ENCODE data around the gene FBXL19. TPM values are rescaled to one million over a fixed set of nuclear protein-coding genes. Genes with fewer than 3 reads are reported as not detected.

Gene FBXL19
- polyA plus RNA-seq, 1 experiment: 7.6 TPM

DNA sequence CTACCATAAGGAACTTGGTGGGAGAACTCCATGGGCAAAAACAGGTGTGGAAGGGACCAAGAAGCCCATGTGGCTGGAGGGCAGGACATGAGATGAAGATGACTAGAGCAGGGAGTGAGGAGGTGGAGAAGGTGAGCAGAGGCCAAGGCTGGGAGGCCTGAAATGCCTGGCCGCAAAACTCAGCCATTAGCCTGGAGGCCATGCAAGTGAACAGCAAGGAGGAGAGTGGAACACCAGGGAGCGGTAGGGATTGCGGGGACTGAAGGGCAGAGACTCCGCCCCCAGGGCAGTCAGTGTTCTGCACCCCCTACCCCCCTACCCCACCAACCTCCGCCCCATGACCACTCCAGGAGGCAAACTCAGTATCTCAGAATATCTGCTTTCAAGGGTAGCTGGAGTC lies 46.5 kb upstream of the FBXL19 start:
- no peaks in the 10 kb centered on the region for H3K27me3 ChIP-seq (ENCODE audit: control insufficient read depth, insufficient read depth, low read length)
- peaks cover 6% of the 10 kb centered on the region for H3K36me3 ChIP-seq (ENCODE audit: control insufficient read depth, insufficient read depth, low read length)
- TF ChIP-seq, protein P1, sequence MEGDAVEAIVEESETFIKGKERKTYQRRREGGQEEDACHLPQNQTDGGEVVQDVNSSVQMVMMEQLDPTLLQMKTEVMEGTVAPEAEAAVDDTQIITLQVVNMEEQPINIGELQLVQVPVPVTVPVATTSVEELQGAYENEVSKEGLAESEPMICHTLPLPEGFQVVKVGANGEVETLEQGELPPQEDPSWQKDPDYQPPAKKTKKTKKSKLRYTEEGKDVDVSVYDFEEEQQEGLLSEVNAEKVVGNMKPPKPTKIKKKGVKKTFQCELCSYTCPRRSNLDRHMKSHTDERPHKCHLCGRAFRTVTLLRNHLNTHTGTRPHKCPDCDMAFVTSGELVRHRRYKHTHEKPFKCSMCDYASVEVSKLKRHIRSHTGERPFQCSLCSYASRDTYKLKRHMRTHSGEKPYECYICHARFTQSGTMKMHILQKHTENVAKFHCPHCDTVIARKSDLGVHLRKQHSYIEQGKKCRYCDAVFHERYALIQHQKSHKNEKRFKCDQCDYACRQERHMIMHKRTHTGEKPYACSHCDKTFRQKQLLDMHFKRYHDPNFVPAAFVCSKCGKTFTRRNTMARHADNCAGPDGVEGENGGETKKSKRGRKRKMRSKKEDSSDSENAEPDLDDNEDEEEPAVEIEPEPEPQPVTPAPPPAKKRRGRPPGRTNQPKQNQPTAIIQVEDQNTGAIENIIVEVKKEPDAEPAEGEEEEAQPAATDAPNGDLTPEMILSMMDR (IDR thresholded peaks at IDR 0.05; ENCODE audit: insufficient read depth, low read depth, low read length): no peak
- CTCF ChIA-PET: interaction anchor here (0.6 to 2.9 kb wide), 7 partner anchors 15 to 1033 kb away, joined by 3 to 12 read pairs (median 4); partner anchors contain the start of gene BCL7C
- DNase-seq (ENCODE audit: low read depth): no peak
- no peak overlapping the region for H3K4me3 ChIP-seq (ENCODE audit: low read depth, low read length)
- POLR2A ChIA-PET: interaction anchor here (0.7 kb wide), 1 partner anchor 72 kb away, joined by 8 read pairs; no protein-coding TSS in a partner anchor

DNA sequence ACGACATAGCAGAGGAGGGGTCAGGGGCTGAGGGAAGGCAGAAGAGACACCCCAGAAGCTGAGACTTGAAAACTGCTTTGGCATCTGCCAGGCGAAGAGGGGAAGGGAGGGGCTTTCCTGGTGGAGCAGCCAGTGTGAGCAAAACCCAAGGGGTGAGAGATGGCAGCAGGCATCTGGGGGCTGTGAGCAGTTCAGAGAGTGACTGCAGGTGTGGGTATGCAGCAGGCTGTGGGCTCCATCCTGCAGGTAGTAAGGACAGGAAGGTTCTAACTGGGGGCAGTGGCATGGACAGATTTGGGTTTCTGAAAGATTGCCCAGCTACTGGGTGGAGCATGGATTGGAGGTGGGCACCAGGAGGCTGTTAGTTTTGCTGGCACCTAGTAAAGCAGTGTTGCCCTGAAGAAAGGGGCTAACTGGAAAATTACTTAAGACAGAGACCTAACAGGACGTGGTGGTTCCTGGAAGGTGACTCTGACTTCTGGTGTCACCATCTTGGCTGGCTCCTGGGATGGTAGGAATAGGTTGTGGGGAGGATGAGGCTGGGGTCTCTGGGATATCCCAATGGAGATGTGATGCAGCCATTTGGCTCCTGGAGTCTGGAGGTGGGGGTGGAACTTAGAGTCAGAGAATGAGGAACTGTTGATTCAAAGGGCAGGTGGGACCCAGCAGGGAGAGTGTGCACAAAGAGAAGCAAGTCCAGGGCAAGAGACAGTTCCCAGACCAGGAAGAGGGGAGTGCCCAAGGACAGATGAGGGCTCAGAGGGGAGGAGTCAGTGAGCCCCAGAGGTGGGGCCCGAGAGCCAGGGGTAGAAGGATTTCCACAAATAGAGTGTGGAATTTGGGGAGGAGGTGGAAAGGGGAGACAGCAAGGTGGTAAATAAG lies 40.7 kb upstream of the FBXL19 start:
- TF ChIP-seq, protein P1 (IDR thresholded peaks at IDR 0.05; ENCODE audit: insufficient read depth, low read depth, low read length): no peak
- ChIA-PET CTCF (interaction anchor here (1.1 kb wide), 1 partner anchor 14 kb away, joined by 3 read pairs; the partner anchor contains the start of gene CTF1), POLR2A (no interaction called here)
- Histone ChIP-seq H3K36me3 (ENCODE audit: control insufficient read depth, insufficient read depth, low read length) (peaks cover 12% of the 10 kb centered on the region), H3K27me3 (ENCODE audit: control insufficient read depth, insufficient read depth, low read length) (no peaks in the 10 kb centered on the region), H3K4me3 (ENCODE audit: low read depth, low read length) (no peak overlapping the region)
- no peak for DNase-seq (ENCODE audit: low read depth)

DNA sequence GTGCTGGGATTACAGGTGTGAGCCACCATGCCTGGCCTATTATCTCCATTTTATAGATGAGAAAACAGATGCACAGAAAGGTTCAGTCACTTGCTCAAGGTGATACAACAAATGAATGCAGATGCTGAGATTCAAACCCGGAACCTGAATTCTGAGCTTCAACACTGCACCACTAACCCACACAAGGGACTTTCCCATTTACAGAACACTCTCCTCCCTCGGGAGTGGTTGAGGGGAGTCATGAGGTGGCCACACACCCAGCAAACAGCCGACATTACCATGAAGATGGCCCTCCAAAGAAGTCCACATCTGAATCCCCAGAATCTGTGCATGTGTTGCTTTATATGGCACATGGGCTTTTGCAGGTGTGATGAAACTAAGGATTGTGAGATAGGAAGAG lies 38.6 kb upstream of the FBXL19 start:
- Histone ChIP-seq H3K4me3 (ENCODE audit: low read depth, low read length) (no peak overlapping the region), H3K36me3 (ENCODE audit: control insufficient read depth, insufficient read depth, low read length) (peaks cover 19% of the 10 kb centered on the region), H3K27me3 (ENCODE audit: control insufficient read depth, insufficient read depth, low read length) (no peaks in the 10 kb centered on the region)
- TF ChIP-seq, protein P1 (IDR thresholded peaks at IDR 0.05; ENCODE audit: insufficient read depth, low read depth, low read length): no peak
- no peak for DNase-seq (ENCODE audit: low read depth)
- POLR2A ChIA-PET: no interaction called here
- CTCF ChIA-PET: no interaction called here

DNA sequence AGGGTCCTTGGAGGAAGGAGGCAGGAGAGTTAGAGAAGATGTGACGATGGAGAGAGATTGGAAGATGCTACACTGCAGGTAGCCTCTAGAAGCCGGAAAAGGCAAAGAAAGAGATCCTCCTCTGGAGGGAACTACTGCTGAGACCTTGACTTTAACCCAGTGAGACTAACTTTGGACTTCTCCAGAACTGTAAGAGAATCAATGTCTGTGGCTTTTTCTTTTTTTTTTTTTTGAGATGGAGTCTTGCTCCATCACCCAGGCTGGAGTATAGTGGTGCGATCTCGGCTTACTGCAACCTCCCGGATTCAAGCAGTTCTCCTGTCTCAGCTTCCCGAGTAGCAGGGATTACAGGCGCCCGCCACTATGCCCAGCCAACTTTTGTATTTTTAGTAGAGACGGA lies 38.2 kb upstream of the FBXL19 start:
- no peak overlapping the region for H3K4me3 ChIP-seq (ENCODE audit: low read depth, low read length)
- DNase-seq (ENCODE audit: low read depth): no peak
- no peaks in the 10 kb centered on the region for H3K27me3 ChIP-seq (ENCODE audit: control insufficient read depth, insufficient read depth, low read length)
- ChIA-PET CTCF (no interaction called here), POLR2A (no interaction called here)
- H3K36me3 ChIP-seq (ENCODE audit: control insufficient read depth, insufficient read depth, low read length): peaks cover 19% of the 10 kb centered on the region
- TF ChIP-seq, protein P1 (IDR thresholded peaks at IDR 0.05; ENCODE audit: insufficient read depth, low read depth, low read length): no peak

DNA sequence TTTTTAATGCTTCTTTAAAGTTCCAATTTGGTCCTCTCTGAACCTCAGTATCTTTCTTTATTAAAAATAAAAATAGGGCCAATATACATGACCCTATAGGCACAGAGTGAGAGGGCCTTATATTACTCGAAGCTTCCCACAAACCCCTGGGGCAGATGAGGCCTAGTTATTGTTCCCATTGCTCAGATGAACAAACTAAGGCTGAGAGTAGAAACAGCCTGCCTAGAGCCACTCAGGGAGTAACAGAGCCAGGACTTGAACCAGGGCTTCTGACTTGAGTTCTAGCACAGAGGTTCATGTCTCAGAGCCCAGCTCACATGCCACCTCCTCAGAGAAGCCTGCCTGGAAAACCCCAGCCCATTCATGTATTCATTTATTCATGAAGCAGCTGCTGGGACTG lies 37.2 kb upstream of the FBXL19 start:
- POLR2A ChIA-PET: no interaction called here
- Histone ChIP-seq H3K27me3 (ENCODE audit: control insufficient read depth, insufficient read depth, low read length) (no peaks in the 10 kb centered on the region), H3K4me3 (ENCODE audit: low read depth, low read length) (no peak overlapping the region), H3K36me3 (ENCODE audit: control insufficient read depth, insufficient read depth, low read length) (peaks cover 20% of the 10 kb centered on the region)
- CTCF ChIA-PET: no interaction called here
- TF ChIP-seq, protein P1 (IDR thresholded peaks at IDR 0.05; ENCODE audit: insufficient read depth, low read depth, low read length): no peak
- DNase-seq (ENCODE audit: low read depth): no peak
